ENCODE results near the gene NOP9.
"Not testable (repeated sequence)": the region's sequence is repeated elsewhere in the genome, so short reads cannot be mapped to it uniquely, and the experiment has no call there.

The NOP9 gene

DNA sequence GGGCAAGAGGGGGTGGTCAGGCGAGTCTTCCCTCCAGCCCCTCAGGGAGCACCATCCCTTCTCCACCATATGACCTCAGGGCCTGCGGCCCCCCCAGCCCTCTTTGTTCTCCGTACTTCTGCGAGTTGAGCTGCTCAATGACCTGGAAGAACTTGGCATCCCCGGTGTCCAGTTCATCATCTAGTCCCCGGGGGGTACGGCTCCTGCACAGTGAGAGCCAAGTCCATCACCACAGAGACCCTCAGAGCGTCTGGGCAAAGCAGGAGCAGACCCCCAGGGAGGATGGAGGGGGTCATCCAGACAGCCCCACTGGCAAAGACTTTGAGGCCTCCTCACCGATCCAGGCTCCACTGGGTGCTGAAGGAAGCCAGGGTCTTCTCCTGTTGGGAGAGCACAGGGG is 26.3 kb downstream of the NOP9 start:
- no peak overlapping the region for H3K4me3 ChIP-seq (ENCODE audit: low read length)
- TF ChIP-seq, protein P1, sequence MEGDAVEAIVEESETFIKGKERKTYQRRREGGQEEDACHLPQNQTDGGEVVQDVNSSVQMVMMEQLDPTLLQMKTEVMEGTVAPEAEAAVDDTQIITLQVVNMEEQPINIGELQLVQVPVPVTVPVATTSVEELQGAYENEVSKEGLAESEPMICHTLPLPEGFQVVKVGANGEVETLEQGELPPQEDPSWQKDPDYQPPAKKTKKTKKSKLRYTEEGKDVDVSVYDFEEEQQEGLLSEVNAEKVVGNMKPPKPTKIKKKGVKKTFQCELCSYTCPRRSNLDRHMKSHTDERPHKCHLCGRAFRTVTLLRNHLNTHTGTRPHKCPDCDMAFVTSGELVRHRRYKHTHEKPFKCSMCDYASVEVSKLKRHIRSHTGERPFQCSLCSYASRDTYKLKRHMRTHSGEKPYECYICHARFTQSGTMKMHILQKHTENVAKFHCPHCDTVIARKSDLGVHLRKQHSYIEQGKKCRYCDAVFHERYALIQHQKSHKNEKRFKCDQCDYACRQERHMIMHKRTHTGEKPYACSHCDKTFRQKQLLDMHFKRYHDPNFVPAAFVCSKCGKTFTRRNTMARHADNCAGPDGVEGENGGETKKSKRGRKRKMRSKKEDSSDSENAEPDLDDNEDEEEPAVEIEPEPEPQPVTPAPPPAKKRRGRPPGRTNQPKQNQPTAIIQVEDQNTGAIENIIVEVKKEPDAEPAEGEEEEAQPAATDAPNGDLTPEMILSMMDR (IDR thresholded peaks at IDR 0.05; ENCODE audit: insufficient read depth, low read depth, low read length, missing control alignments): no peak
- DNase-seq (ENCODE audit: low read depth): no peak

DNA sequence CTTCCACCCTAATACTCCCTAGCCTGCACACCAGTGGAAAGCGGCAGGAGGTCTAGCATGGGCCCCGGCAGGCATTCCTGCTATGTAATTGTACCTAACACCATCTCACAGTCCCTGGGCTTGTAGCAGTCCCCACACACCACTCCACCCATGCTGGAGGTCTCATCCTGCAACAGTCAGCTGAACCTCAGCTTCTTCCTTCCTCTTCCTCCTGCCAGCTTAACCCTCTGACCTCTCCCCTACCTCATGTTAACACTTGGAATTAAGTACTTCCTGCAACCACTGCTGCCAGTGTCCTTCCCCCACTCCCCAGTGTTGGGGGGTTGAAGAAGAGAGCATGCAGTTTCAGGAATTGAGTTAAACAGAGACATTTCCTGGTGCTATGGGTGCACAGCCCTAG is 27.7 kb downstream of the NOP9 start:
- no peak for DNase-seq (ENCODE audit: low read depth)
- H3K4me3 ChIP-seq (ENCODE audit: low read length): no peak overlapping the region

DNA sequence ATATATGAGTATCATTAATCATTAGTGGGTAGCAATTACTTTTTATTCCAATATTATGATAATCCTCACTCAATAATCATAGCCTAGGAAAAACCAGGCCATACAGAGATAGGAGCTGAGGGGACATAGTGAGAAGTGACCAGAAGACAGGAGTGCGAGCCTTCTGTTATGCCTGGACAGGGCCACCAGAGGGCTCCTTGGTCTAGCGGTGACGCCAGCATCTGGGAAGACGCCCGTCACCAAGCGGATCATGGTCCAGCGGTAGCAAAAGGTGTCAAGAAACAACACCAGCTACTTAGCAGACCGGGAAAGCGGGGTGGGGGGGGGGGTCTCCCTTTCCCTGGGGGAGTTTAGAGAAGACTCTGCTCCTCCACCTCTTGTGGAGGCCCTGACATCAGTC is 28.3 kb downstream of the NOP9 start:
- TF ChIP-seq, protein P1 (IDR thresholded peaks at IDR 0.05; ENCODE audit: insufficient read depth, low read depth, low read length, missing control alignments): peak; percentile 39
- H3K4me3 ChIP-seq (ENCODE audit: low read length); DNase-seq (ENCODE audit: low read depth): not testable (repeated sequence)

More for the DNA sequence above, 27.7 kb downstream of the NOP9 start:
- TF ChIP-seq, protein P1 (IDR thresholded peaks at IDR 0.05; ENCODE audit: insufficient read depth, low read depth, low read length, missing control alignments): no peak

DNA sequence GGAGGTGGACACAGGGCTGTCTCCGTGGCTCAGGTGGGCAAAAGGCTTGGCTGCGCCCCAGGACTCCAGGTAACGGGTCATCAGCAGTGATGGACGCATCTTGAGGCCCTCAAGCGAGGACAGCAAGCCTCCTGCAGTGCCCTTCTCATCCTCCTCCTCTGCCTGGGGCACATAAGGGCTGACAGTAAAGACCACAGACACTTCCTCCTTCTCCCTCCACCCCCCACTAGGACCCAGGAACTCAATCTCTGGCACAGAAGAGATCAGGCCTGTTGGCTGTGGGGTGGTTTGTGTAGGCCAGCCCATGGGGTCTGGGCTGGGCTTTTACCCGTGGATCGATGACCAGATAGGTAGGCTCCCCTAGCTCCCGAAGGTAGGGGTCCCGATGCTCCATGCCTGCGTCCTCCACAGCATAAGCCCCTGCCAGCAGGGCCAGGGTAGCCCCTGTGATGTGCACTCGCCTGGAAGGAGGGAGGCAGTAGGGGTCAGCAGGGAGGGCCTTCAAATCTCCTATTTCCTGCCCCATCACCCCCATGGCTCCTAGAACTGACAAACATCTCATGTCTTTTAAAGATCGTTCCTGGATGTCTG is 29.5 kb downstream of the NOP9 start:
- DNase-seq (ENCODE audit: low read depth): no peak
- TF ChIP-seq, protein P1 (IDR thresholded peaks at IDR 0.05; ENCODE audit: insufficient read depth, low read depth, low read length, missing control alignments): no peak
- H3K4me3 ChIP-seq (ENCODE audit: low read length): no peak overlapping the region

DNA sequence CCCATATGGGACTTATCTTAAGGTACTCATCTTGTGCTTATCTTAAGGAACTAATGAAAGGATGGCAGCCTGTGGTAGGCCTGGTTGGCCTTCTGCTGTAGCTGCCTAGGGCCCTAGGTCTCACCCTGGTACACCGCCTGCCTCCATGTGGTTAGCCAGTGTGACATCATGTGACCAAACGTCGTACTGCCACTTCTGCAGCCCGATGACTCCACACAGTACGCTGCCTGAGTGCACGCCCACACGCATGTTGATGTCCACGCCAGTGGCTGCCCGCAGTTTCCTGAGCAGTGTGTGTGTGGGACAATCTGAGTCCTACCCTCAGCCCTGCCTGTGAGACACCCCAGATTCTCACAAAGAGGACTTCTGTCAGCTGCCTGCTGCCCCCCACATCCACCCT is 30.1 kb downstream of the NOP9 start:
- TF ChIP-seq, protein P1 (IDR thresholded peaks at IDR 0.05; ENCODE audit: insufficient read depth, low read depth, low read length, missing control alignments): no peak
- no peak for DNase-seq (ENCODE audit: low read depth)
- no peak overlapping the region for H3K4me3 ChIP-seq (ENCODE audit: low read length)

DNA sequence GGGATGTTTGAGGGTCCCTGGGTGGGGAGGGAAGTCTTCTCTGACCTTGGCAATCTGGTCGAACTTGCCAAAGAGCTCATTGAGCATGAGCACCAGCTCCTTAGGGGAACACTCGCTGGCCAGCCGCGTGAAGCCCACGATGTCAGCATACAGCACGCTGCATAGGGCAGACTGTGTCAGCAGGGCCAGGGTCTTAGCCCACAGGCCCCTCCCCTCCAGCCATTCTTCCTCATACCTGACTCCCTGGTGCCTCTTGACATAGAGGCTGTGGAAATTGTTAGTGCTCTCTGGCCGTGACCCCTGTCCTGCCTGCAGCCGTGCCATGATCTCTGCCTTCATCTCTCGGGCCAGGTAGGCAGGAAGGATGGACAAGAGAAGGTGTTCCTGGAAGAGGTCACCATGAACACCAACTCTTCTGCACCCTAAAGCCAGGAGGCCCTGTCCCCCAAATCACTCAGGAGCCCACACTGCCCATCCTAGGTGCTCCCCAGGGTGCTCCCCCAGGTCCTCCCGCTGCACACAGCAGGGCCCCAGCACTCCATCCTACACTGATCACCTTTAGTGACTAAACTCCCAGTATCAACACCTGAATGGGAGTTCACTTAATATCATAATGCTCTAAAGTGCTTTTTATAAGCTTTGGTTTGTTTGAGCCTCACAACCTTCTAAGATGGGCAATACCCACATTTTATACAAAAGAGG is 31.5 kb downstream of the NOP9 start:
- no peak overlapping the region for H3K4me3 ChIP-seq (ENCODE audit: low read length)
- DNase-seq (ENCODE audit: low read depth): no peak
- TF ChIP-seq, protein P1 (IDR thresholded peaks at IDR 0.05; ENCODE audit: insufficient read depth, low read depth, low read length, missing control alignments): no peak

Data from epithelial cell of esophagus (primary cell).